ENCODE measurements around the gene LTA. TPM values are rescaled to one million over a fixed set of nuclear protein-coding genes. Genes with fewer than 3 reads are reported as not detected.

Gene LTA
- total RNA-seq, 1 experiment from 2014 or later = 1.1 TPM

DNA sequence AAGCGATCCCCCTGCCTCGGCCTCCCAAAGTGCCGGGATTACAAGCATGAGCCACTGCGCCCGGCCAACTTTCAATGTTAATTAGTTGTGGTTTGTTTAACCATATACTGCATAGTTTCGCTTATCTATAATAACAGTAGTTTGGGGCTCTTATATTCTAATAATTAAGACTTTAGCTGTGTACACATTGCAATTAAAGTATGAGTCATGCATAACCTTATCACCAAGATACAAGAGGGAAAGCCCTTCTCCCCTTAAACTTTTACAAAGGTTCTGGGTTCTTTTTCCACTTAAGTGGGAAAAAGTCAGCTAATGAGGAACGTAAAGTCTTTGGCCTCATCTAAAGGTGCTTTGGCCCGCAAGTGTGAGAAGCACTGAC lies 46.5 kb upstream of the LTA start:
- H3K9ac ChIP-seq (ENCODE audit: low read length) = no peak overlapping the region

More for the DNA sequence above, 46.5 kb upstream of the LTA start:
- Histone ChIP-seq H3K9me2 (ENCODE audit: insufficient read depth) (no peaks in the 10 kb centered on the region), H3K4me2 (ENCODE audit: low read length) (no peak overlapping the region), H3K79me2 (ENCODE audit: insufficient read depth, low read length) (no peaks in the 10 kb centered on the region), H4K20me1 (ENCODE audit: insufficient read depth) (0 out of 2 replicates have a peak, but pooled peaks cover 4% of the 10 kb centered on the region), H2AFZ (ENCODE audit: low read depth, low read length, poor library complexity, severe bottlenecking) (no peak overlapping the region), H3K27ac (ENCODE audit: low read depth, low read length) (no peak overlapping the region), H3K27me3 (ENCODE audit: insufficient read depth, low read length) (no peaks in the 10 kb centered on the region), H3K36me3 (ENCODE audit: control insufficient read depth in 1 of 2, insufficient read depth in 2 of 2, low read length in 2 of 2) (peaks cover 3 to 4% of the 10 kb centered on the region in 2 experiments; a peak in 2 of 4 replicates), H3K9me3 (ENCODE audit: control insufficient read depth in 1 of 2, insufficient read depth in 1 of 2, low read depth in 1 of 2, low read length in 2 of 2) (no peaks in the 10 kb centered on the region), H3K4me1 (ENCODE audit: control insufficient read depth in 1 of 2, insufficient read depth in 2 of 2, low read length in 2 of 2) (no peaks in the 10 kb centered on the region; a peak in 1 of 4 replicates), H3K4me3 (replicated peaks in 1 of 2; ENCODE audit: low read depth in 1 of 2, low read length in 2 of 2) (no peak overlapping the region)
- intact Hi-C loops (cut with micrococcal nuclease) = no loop called here
- DNase-seq (ENCODE audit: low read depth, low spot score) = no peak
- TF ChIP-seq, protein P1, sequence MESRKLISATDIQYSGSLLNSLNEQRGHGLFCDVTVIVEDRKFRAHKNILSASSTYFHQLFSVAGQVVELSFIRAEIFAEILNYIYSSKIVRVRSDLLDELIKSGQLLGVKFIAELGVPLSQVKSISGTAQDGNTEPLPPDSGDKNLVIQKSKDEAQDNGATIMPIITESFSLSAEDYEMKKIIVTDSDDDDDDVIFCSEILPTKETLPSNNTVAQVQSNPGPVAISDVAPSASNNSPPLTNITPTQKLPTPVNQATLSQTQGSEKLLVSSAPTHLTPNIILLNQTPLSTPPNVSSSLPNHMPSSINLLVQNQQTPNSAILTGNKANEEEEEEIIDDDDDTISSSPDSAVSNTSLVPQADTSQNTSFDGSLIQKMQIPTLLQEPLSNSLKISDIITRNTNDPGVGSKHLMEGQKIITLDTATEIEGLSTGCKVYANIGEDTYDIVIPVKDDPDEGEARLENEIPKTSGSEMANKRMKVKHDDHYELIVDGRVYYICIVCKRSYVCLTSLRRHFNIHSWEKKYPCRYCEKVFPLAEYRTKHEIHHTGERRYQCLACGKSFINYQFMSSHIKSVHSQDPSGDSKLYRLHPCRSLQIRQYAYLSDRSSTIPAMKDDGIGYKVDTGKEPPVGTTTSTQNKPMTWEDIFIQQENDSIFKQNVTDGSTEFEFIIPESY (IDR thresholded peaks at IDR 0.05; ENCODE audit: extremely low read depth, insufficient replicate concordance, low read length) = no peak
- TF ChIP-seq EZH2phosphoT487 (IDR thresholded peaks at IDR 0.05; ENCODE audit: borderline replicate concordance) = no peak
- TF ChIP-seq, protein P2, sequence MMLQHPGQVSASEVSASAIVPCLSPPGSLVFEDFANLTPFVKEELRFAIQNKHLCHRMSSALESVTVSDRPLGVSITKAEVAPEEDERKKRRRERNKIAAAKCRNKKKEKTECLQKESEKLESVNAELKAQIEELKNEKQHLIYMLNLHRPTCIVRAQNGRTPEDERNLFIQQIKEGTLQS (IDR thresholded peaks at IDR 0.05) = no peak
- no peak for TF ChIP-seq EZH2 (IDR thresholded peaks at IDR 0.05)
- no peak for TF ChIP-seq TCF7L2 (IDR thresholded peaks at IDR 0.05; ENCODE audit: borderline replicate concordance, extremely low read depth, insufficient read depth, insufficient read length)
- no peak for TF ChIP-seq POLR2AphosphoS5 (IDR thresholded peaks at IDR 0.05; ENCODE audit: low read depth, low read length)
- TF ChIP-seq ZNF274 (IDR thresholded peaks at IDR 0.05; ENCODE audit: low read depth, low read length) = no peak
- no peak for TF ChIP-seq POLR2A (IDR thresholded peaks at IDR 0.05; ENCODE audit: borderline replicate concordance, extremely low read depth, insufficient read depth, insufficient read length)
- POLR2A ChIA-PET = interaction anchor here (1.9 kb wide), 1 partner anchor 16 kb away, joined by 4 read pairs; the partner anchor contains the start of gene DDX39B
- RAD21 ChIA-PET (ENCODE audit: low non-redundant PET in 1 of 2, low total read pairs in 2 of 2, uncharacterized antibody in 2 of 2, unreplicated experiment in 2 of 2) = no interaction called here
- BruUV-seq (replicated peaks) = no TSS peak
- ATAC-seq = no peak
- CTCF ChIA-PET = no interaction called here
